Glutamatergic neuron (in vitro differentiated cells): ENCODE measurements around the gene EPHA6. TPM values are rescaled to one million over a fixed set of nuclear protein-coding genes. Genes with fewer than 3 reads are reported as not detected.
"Not testable (repeated sequence)": the region's sequence is repeated elsewhere in the genome, so short reads cannot be mapped to it uniquely, and the experiment has no call there.

ENCODE experiments used
- DNase-seq: peaks from one replicate; pipeline ENCODE4 v3.0.0; 2022
- H3K27ac Mint-ChIP-seq: one replicate; pipeline ENCODE4 v1.8.0; 2020; ENCODE audit warnings: mild to moderate bottlenecking, mixed read lengths, inconsistent platforms; ENCODE audit not compliant: unreplicated experiment
- H3K27me3 Mint-ChIP-seq: one replicate; pipeline ENCODE4 v1.8.0; 2020; ENCODE audit warnings: mild to moderate bottlenecking, moderate library complexity, mixed read lengths, inconsistent platforms; ENCODE audit not compliant: unreplicated experiment
- H3K36me3 Mint-ChIP-seq: one replicate; pipeline ENCODE4 v1.8.0; 2020; ENCODE audit warnings: mild to moderate bottlenecking, mixed read lengths, inconsistent platforms; ENCODE audit not compliant: unreplicated experiment
- H3K4me1 Mint-ChIP-seq: one replicate; pipeline ENCODE4 v1.8.0; 2020; ENCODE audit warnings: mild to moderate bottlenecking, low read depth, mixed read lengths, inconsistent platforms; ENCODE audit not compliant: unreplicated experiment
- H3K4me3 Mint-ChIP-seq: one replicate; pipeline ENCODE4 v1.8.0; 2020; ENCODE audit warnings: mild to moderate bottlenecking, mixed read lengths, inconsistent platforms; ENCODE audit not compliant: unreplicated experiment
- H3K9me3 Mint-ChIP-seq: one replicate; pipeline ENCODE4 v1.8.0; 2020; ENCODE audit warnings: mild to moderate bottlenecking, moderate library complexity, mixed read lengths, inconsistent platforms; ENCODE audit not compliant: unreplicated experiment
- CTCF ChIP-seq: fragments of 200-600 bp; sonication (generic); IDR thresholded peaks from one replicate; pipeline ENCODE4 v1.5.0; 2021; ENCODE audit not compliant: partially characterized antibody, unreplicated experiment
- total RNA-seq: library from RNA; stranded (reverse); fragmentation: NEBNext Ultra II Directional; extraction: Animal tissue kit (Norgen Biotek cat#: 25700); gene quantifications from one replicate; pipeline ENCODE4 v1.2.1, GENCODE V29; 2021; ENCODE audit not compliant: unreplicated experiment

The EPHA6 gene
- total RNA-seq, 1 donor from 2014 or later = 9.0 TPM

GRCh38 chr3:96900566-96900965, 86.2 kb downstream of the EPHA6 start:
- no peaks in the 10 kb centered on the region for H3K4me1 Mint-ChIP-seq
- H3K4me3 Mint-ChIP-seq = no peak overlapping the region
- no peaks in the 10 kb centered on the region for H3K36me3 Mint-ChIP-seq
- no peaks in the 10 kb centered on the region for H3K9me3 Mint-ChIP-seq
- DNase-seq = no peak
- no peak overlapping the region for H3K27ac Mint-ChIP-seq
- no peaks in the 10 kb centered on the region for H3K27me3 Mint-ChIP-seq
- no peak for TF ChIP-seq CTCF

- Mint-ChIP-seq H3K27me3 (no peaks in the 10 kb centered on the region), H3K4me3 (no peak overlapping the region), H3K4me1 (no peaks in the 10 kb centered on the region), H3K9me3 (no peaks in the 10 kb centered on the region), H3K27ac (no peak overlapping the region), H3K36me3 (no peaks in the 10 kb centered on the region)
- DNase-seq = no peak
- TF ChIP-seq CTCF = no peak
These were observed 101.1 kb downstream of the EPHA6 start for GRCh38 chr3:96915445-96915844.

GRCh38 chr3:96931119-96931862, 116.9 kb downstream of the EPHA6 start:
- peaks cover 7% of the 10 kb centered on the region for H3K9me3 Mint-ChIP-seq
- H3K4me3 Mint-ChIP-seq = no peak overlapping the region
- H3K4me1 Mint-ChIP-seq = peaks cover 2% of the 10 kb centered on the region
- peaks cover 18% of the 10 kb centered on the region for H3K36me3 Mint-ChIP-seq
- TF ChIP-seq CTCF = no peak
- H3K27me3 Mint-ChIP-seq = peaks cover 5% of the 10 kb centered on the region
- H3K27ac Mint-ChIP-seq = peak overlapping the region; percentile 64
- peak; percentile 33 for DNase-seq

GRCh38 chr3:96942131-96942530, 127.7 kb downstream of the EPHA6 start:
- H3K27me3 Mint-ChIP-seq, H3K4me1 Mint-ChIP-seq, H3K9me3 Mint-ChIP-seq, H3K4me3 Mint-ChIP-seq, DNase-seq, H3K27ac Mint-ChIP-seq: not testable (repeated sequence)
- H3K36me3 Mint-ChIP-seq = peaks cover 11% of the 10 kb centered on the region

- Mint-ChIP-seq H3K27me3 (no peaks in the 10 kb centered on the region), H3K36me3 (no peaks in the 10 kb centered on the region), H3K4me3 (no peak overlapping the region), H3K4me1 (no peaks in the 10 kb centered on the region), H3K9me3 (no peaks in the 10 kb centered on the region), H3K27ac (no peak overlapping the region)
- DNase-seq = no peak
- no peak for TF ChIP-seq CTCF
These were observed 144.5 kb downstream of the EPHA6 start for GRCh38 chr3:96958856-96959255.
